Upper lobe of left lung (tissue), 6 donors: ENCODE data around the gene GPR137C. TPM values are rescaled to one million over a fixed set of nuclear protein-coding genes. Genes with fewer than 3 reads are reported as not detected.

Experiments used
- ATAC-seq, 2 donors: fragments of 200-7000 bp; cut with Tn5 transposase; one replicate each; pipeline ENCODE4 v1.9.1; 2022; ENCODE audit warnings: mild to moderate bottlenecking in 2 of 2, moderate library complexity in 2 of 2; ENCODE audit not compliant: low FRiP score in 2 of 2
- DNase-seq, 2 donors: peaks; one replicate each; pipeline ENCODE4 v3.0.0-alpha.2; 2019 to 2020
- H3K27ac ChIP-seq, 4 donors: fragments of 200-600 bp; sonication (generic); one replicate each; pipeline ENCODE4 v1.5.1; 2016 to 2019
- H3K27me3 ChIP-seq, 4 donors: fragments of 200-600 bp; sonication (generic); one replicate each; pipeline ENCODE4 v1.5.1; 2017 to 2019
- H3K36me3 ChIP-seq, 4 donors: fragments of 200-600 bp; sonication (generic); one replicate each; pipeline ENCODE4 v1.5.1; 2016 to 2019
- H3K4me1 ChIP-seq, 4 donors: fragments of 200-600 bp; sonication (generic); one replicate each; pipeline ENCODE4 v1.5.1; 2018 to 2019
- H3K4me3 ChIP-seq, 4 donors: fragments of 200-600 bp; sonication (generic); one replicate each; pipeline ENCODE4 v1.5.1; 2017 to 2019; ENCODE audit warnings: mild to moderate bottlenecking in 2 of 4, moderate library complexity in 1 of 4
- H3K9me3 ChIP-seq, 4 donors: fragments of 200-600 bp; sonication (generic); one replicate each; pipeline ENCODE4 v1.5.1; 2018 to 2019
- CTCF ChIP-seq, 6 experiments: fragments of 450-650 bp in 4 of 6; fragments of 200-600 bp in 2 of 6; sonication (generic) in 2 of 6; IDR thresholded peaks; one replicate each; pipeline ENCODE4 v1.5.1; 2016 to 2019; ENCODE audit warnings: antibody characterized with exemption in 6 of 6
- EP300 ChIP-seq, 4 donors: sonication (generic); formaldehyde crosslinking; IDR thresholded peaks; one replicate each; pipeline ENCODE4 v1.5.1; 2017; ENCODE audit warnings: antibody characterized with exemption in 4 of 4, control low read depth in 2 of 4
- POLR2A ChIP-seq, 4 donors: fragments of 450-650 bp; IDR thresholded peaks; one replicate each; pipeline ENCODE4 v1.5.1; 2016 to 2017; ENCODE audit warnings: antibody characterized with exemption in 4 of 4, mild to moderate bottlenecking in 2 of 4
- POLR2AphosphoS5 ChIP-seq, 2 donors: sonication (generic); formaldehyde crosslinking; IDR thresholded peaks; one replicate each; pipeline ENCODE4 v1.5.1; 2017; ENCODE audit warnings: antibody characterized with exemption in 2 of 2
- WGBS, 2 donors: methylation state at CpG; one replicate each; pipeline ENCODE4 v1.1.5; 2017 to 2018; 5-methylcytosine and 5-hydroxymethylcytosine counted together
- total RNA-seq, 6 donors: library from RNA; depleted of rRNA in 4 of 6; stranded (reverse); fragments of >200 nt in 4 of 6; gene quantifications; one replicate each; pipeline versions ENCODE4 v1.1.0 to v1.2.1, GENCODE V29; 2016 to 2021
- donor health status: DM: no; HTN: no; CAD: no; lungs with moderate emphysema.
- donor health status: DM: no; HTN: yes; CAD: no; lungs with severe emphysema.

Gene GPR137C
- total RNA-seq, 6 donors from 2014 or later = 0.43 to 1.0 (median 0.63) TPM; not detected in 2

DNA sequence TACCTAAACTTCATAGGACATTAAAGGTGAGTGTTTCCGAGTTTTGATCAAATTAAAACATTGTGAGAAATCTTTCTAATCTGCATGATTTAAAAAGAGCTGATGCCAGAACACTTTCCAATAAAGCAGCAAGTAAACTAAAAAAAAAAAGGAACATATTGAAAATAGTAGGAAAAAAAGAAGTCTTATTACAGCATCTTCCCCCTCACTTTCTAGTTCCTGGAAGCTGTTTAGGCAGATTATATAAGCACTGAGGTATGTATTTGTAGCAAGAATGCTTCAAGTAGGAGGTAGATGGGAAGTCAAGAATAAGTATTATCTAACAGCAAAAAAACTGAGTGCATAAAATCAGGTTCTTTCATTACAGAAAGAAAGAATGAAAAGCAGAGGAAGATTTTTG lies 96.9 kb downstream of the GPR137C start:
- Histone ChIP-seq H3K4me1 (peaks cover 0 to 3% (median 0%) of the 10 kb centered on the region in 4 donors), H3K9me3 (no peaks in the 10 kb centered on the region), H3K4me3 (no peak overlapping the region), H3K27me3 (no peaks in the 10 kb centered on the region), H3K27ac (no peak overlapping the region), H3K36me3 (peaks cover 22 to 59% (median 35%) of the 10 kb centered on the region in 4 donors)
- ATAC-seq (no peak), DNase-seq (no peak)
- TF ChIP-seq POLR2A (IDR thresholded peaks at IDR 0.05) (no peak), POLR2AphosphoS5 (IDR thresholded peaks at IDR 0.05) (no peak), CTCF (IDR thresholded peaks at IDR 0.05) (no peak), EP300 (IDR thresholded peaks at IDR 0.05) (no peak)
- 93 to 97% methylated on average over 1 of the region's 1 CpG for WGBS, 2 donors

DNA sequence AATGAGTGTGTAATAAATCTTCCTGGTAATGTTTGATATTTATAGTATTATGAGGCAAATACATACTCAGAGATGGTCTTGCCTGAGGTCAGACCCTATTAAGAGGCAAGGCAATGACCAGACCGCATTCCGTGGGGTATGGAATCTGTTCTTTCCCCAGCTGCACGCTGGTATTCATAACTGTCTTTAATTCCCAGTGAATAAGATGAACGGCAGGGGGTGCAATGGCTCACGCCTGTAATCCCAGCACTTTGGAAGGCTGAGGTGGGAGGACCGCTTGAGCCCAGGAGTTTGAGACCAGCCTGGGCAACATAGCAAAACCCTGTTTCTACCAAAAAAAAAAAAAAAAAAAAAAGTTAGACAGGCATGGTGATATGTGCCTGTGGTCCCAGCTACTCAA lies 98.1 kb downstream of the GPR137C start:
- Histone ChIP-seq H3K4me3 (no peak overlapping the region), H3K9me3 (no peaks in the 10 kb centered on the region), H3K27me3 (no peaks in the 10 kb centered on the region), H3K36me3 (peaks cover 13 to 58% (median 32%) of the 10 kb centered on the region in 4 donors), H3K27ac (no peak overlapping the region), H3K4me1 (peaks cover 0 to 3% (median 0%) of the 10 kb centered on the region in 4 donors)
- TF ChIP-seq EP300 (IDR thresholded peaks at IDR 0.05) (no peak), POLR2AphosphoS5 (IDR thresholded peaks at IDR 0.05) (no peak), POLR2A (IDR thresholded peaks at IDR 0.05) (no peak), CTCF (IDR thresholded peaks at IDR 0.05) (no peak)
- ATAC-seq (no peak), DNase-seq (no peak)
- 96% methylated on average over 6 of the region's 6 CpGs for WGBS, 2 donors

GRCh38 chr14:52656905-52657304 lies 104.3 kb downstream of the GPR137C start:
- ATAC-seq (no peak), DNase-seq (no peak)
- H3K27ac ChIP-seq = no peak overlapping the region
- TF ChIP-seq POLR2AphosphoS5 (IDR thresholded peaks at IDR 0.05) (no peak), CTCF (IDR thresholded peaks at IDR 0.05) (no peak), EP300 (IDR thresholded peaks at IDR 0.05) (no peak), POLR2A (IDR thresholded peaks at IDR 0.05) (no peak)
- H3K4me3 ChIP-seq = no peak overlapping the region
- no peaks in the 10 kb centered on the region for H3K4me1 ChIP-seq
- H3K27me3 ChIP-seq = no peaks in the 10 kb centered on the region
- peaks cover 11 to 40% (median 23%) of the 10 kb centered on the region in 4 donors for H3K36me3 ChIP-seq
- no peaks in the 10 kb centered on the region for H3K9me3 ChIP-seq

- Histone ChIP-seq H3K27me3 (no peaks in the 10 kb centered on the region), H3K4me1 (no peaks in the 10 kb centered on the region), H3K4me3 (no peak overlapping the region), H3K36me3 (peaks cover 11 to 45% (median 22%) of the 10 kb centered on the region in 4 donors), H3K27ac (no peak overlapping the region), H3K9me3 (no peaks in the 10 kb centered on the region)
- TF ChIP-seq CTCF (IDR thresholded peaks at IDR 0.05) (no peak), POLR2A (IDR thresholded peaks at IDR 0.05) (no peak), POLR2AphosphoS5 (IDR thresholded peaks at IDR 0.05) (no peak), EP300 (IDR thresholded peaks at IDR 0.05) (no peak)
- ATAC-seq = no peak
- no peak for DNase-seq
These were observed 107.7 kb downstream of the GPR137C start for GRCh38 chr14:52660325-52660724.

- DNase-seq = no peak
- no peaks in the 10 kb centered on the region for H3K27me3 ChIP-seq
- H3K4me1 ChIP-seq = no peaks in the 10 kb centered on the region
- no peak for ATAC-seq
- H3K36me3 ChIP-seq = peaks cover 11 to 45% (median 22%) of the 10 kb centered on the region in 4 donors
- no peak overlapping the region for H3K27ac ChIP-seq
- TF ChIP-seq CTCF (IDR thresholded peaks at IDR 0.05) (no peak), EP300 (IDR thresholded peaks at IDR 0.05) (no peak), POLR2AphosphoS5 (IDR thresholded peaks at IDR 0.05) (no peak), POLR2A (IDR thresholded peaks at IDR 0.05) (no peak)
- 93 to 100% methylated on average over 1 of the region's 1 CpG for WGBS, 2 donors
- no peak overlapping the region for H3K4me3 ChIP-seq
- no peaks in the 10 kb centered on the region for H3K9me3 ChIP-seq
These were observed 108.2 kb downstream of the GPR137C start for GRCh38 chr14:52660832-52661231.
